GM18858 (cell line): ENCODE data around the gene OR6C2.
"Not testable (repeated sequence)": the region's sequence is repeated elsewhere in the genome, so short reads cannot be mapped to it uniquely, and the experiment has no call there.

Experiments used
- ATAC-seq: cut with Tn5 transposase; IDR thresholded peaks from one replicate; pipeline ENCODE4 v1.9.1; 2021; ENCODE audit not compliant: unreplicated experiment

OR6C2 gene

GRCh38 chr12:55443776-55444175 is at the start of gene OR6C2:
Gene OR6C2 (plus strand): TSS chr12:55444076. CDS start chr12:55452214, 8,138 bp downstream.
- ATAC-seq = no peak

GRCh38 chr12:55396326-55396725 is 47.5 kb upstream of the OR6C2 start:
- no peak for ATAC-seq

- no peak for ATAC-seq
Observed at GRCh38 chr12:55400229-55400628, 43.6 kb upstream of the OR6C2 start, which contains the start of gene OR6C65. Gene OR6C65 (plus strand): TSS chr12:55400529. CDS start chr12:55400529, 0 bp downstream.

- no peak for ATAC-seq
Observed at GRCh38 chr12:55407866-55408265, 36.0 kb upstream of the OR6C2 start.

GRCh38 chr12:55409133-55409532 is 34.7 kb upstream of the OR6C2 start:
- not testable (repeated sequence) for ATAC-seq

GRCh38 chr12:55412138-55412537 is 31.7 kb upstream of the OR6C2 start:
- not testable (repeated sequence) for ATAC-seq

- not testable (repeated sequence) for ATAC-seq
Observed at GRCh38 chr12:55413498-55414388, 30.1 kb upstream of the OR6C2 start.

- ATAC-seq = not testable (repeated sequence)
Observed at GRCh38 chr12:55414396-55414823, 29.5 kb upstream of the OR6C2 start.

- not testable (repeated sequence) for ATAC-seq
Observed at GRCh38 chr12:55414889-55415288, 29.0 kb upstream of the OR6C2 start.

- no peak for ATAC-seq
Observed at GRCh38 chr12:55416961-55417360, 26.9 kb upstream of the OR6C2 start.

- ATAC-seq = no peak
Observed at GRCh38 chr12:55420307-55420962, 23.4 kb upstream of the OR6C2 start.

- no peak for ATAC-seq
Observed at GRCh38 chr12:55425954-55426353, 17.9 kb upstream of the OR6C2 start, which contains the start of gene OR6C76. Gene OR6C76 (plus strand): TSS chr12:55426254. CDS start chr12:55426254, 0 bp downstream.

GRCh38 chr12:55428331-55429243 is 15.3 kb upstream of the OR6C2 start:
- no peak for ATAC-seq

- ATAC-seq = not testable (repeated sequence)
Observed at GRCh38 chr12:55441233-55441632, 2.6 kb upstream of the OR6C2 start.

GRCh38 chr12:55445357-55445756 is 1.5 kb downstream of the OR6C2 start:
- no peak for ATAC-seq

GRCh38 chr12:55446326-55446725 is 2.5 kb downstream of the OR6C2 start:
- ATAC-seq = no peak

- ATAC-seq = no peak
Observed at GRCh38 chr12:55448825-55449224, 4.9 kb downstream of the OR6C2 start.

GRCh38 chr12:55464926-55465325 is 21.1 kb downstream of the OR6C2 start:
- not testable (repeated sequence) for ATAC-seq

- ATAC-seq = no peak
Observed at GRCh38 chr12:55467836-55468235, 24.0 kb downstream of the OR6C2 start.

GRCh38 chr12:55469291-55469690 is 25.4 kb downstream of the OR6C2 start:
- ATAC-seq = no peak
